ENCODE results near the gene TMED8. TPM values are rescaled to one million over a fixed set of nuclear protein-coding genes. Genes with fewer than 3 reads are reported as not detected.

TMED8 gene
- total and polyA plus RNA-seq, 4 donors, result 16.8 to 28.5 (median 20.9) TPM

GRCh38 chr14:77407158-77407557 lies 30.3 kb upstream of the TMED8 start:
- Histone ChIP-seq H3K36me3 (ENCODE audit: control insufficient read depth, insufficient read depth, low read length) (no peaks in the 10 kb centered on the region), H3K9me3 (ENCODE audit: control insufficient read depth, insufficient read depth, low read length) (no peaks in the 10 kb centered on the region), H3K27me3 (ENCODE audit: control insufficient read depth, insufficient read depth, low read length) (no peaks in the 10 kb centered on the region), H3K27ac (ENCODE audit: low read depth, low read length) (no peak overlapping the region), H3K4me3 (ENCODE audit: low read depth, low read length) (no peak overlapping the region), H3K4me1 (ENCODE audit: control insufficient read depth, insufficient read depth, low read length) (no peaks in the 10 kb centered on the region)
- 100% methylated on average over 1 of the region's 2 CpGs for WGBS (ENCODE audit: insufficient coverage)
- no peak for DNase-seq (ENCODE audit: low read depth in 4 of 6, low spot score in 6 of 6)

DNA sequence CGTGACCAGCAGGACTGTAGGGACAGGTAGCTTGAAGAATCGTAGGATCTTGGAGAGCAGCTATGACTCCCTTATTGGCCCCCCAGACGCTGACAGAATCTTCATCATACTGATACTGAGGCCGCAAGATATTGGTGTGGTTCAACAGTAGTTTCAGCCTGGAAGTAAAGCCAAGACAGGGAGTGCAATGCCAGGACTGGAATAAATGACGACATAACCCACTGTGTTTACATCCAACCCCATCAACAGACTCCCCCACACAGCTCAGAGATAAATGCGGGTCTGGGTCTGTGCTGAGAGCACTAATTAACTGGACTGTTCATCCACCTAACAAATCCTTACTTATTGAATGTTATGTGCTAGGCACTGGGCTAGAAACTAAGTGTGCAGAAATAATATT lies 29.8 kb upstream of the TMED8 start:
- no peak overlapping the region for H3K4me3 ChIP-seq (ENCODE audit: low read depth, low read length)
- no peaks in the 10 kb centered on the region for H3K4me1 ChIP-seq (ENCODE audit: control insufficient read depth, insufficient read depth, low read length)
- no peaks in the 10 kb centered on the region for H3K36me3 ChIP-seq (ENCODE audit: control insufficient read depth, insufficient read depth, low read length)
- no peaks in the 10 kb centered on the region for H3K9me3 ChIP-seq (ENCODE audit: control insufficient read depth, insufficient read depth, low read length)
- H3K27me3 ChIP-seq (ENCODE audit: control insufficient read depth, insufficient read depth, low read length), result no peaks in the 10 kb centered on the region
- 86% methylated on average over 2 of the region's 6 CpGs for WGBS (ENCODE audit: insufficient coverage)
- DNase-seq (ENCODE audit: low read depth in 4 of 6, low spot score in 6 of 6), result no peak
- H3K27ac ChIP-seq (ENCODE audit: low read depth, low read length), result no peak overlapping the region

- Histone ChIP-seq H3K27me3 (ENCODE audit: control insufficient read depth, insufficient read depth, low read length) (no peaks in the 10 kb centered on the region), H3K27ac (ENCODE audit: low read depth, low read length) (no peak overlapping the region), H3K36me3 (ENCODE audit: control insufficient read depth, insufficient read depth, low read length) (no peaks in the 10 kb centered on the region), H3K4me3 (ENCODE audit: low read depth, low read length) (no peak overlapping the region), H3K9me3 (ENCODE audit: control insufficient read depth, insufficient read depth, low read length) (no peaks in the 10 kb centered on the region), H3K4me1 (ENCODE audit: control insufficient read depth, insufficient read depth, low read length) (no peaks in the 10 kb centered on the region)
- DNase-seq (ENCODE audit: low read depth in 4 of 6, low spot score in 6 of 6), result no peak
- 88% methylated on average over 1 of the region's 3 CpGs for WGBS (ENCODE audit: insufficient coverage)
Observed at GRCh38 chr14:77406086-77406485, 29.2 kb upstream of the TMED8 start.

GRCh38 chr14:77403768-77404167 lies 26.9 kb upstream of the TMED8 start:
- no peak overlapping the region for H3K4me3 ChIP-seq (ENCODE audit: low read depth, low read length)
- H3K27ac ChIP-seq (ENCODE audit: low read depth, low read length), result no peak overlapping the region
- no peaks in the 10 kb centered on the region for H3K4me1 ChIP-seq (ENCODE audit: control insufficient read depth, insufficient read depth, low read length)
- no CpG with 5 or more reads among the region's 3 CpGs for WGBS (ENCODE audit: insufficient coverage)
- DNase-seq (ENCODE audit: low read depth in 4 of 6, low spot score in 6 of 6), result no peak
- no peaks in the 10 kb centered on the region for H3K9me3 ChIP-seq (ENCODE audit: control insufficient read depth, insufficient read depth, low read length)
- no peaks in the 10 kb centered on the region for H3K27me3 ChIP-seq (ENCODE audit: control insufficient read depth, insufficient read depth, low read length)
- no peaks in the 10 kb centered on the region for H3K36me3 ChIP-seq (ENCODE audit: control insufficient read depth, insufficient read depth, low read length)

DNA sequence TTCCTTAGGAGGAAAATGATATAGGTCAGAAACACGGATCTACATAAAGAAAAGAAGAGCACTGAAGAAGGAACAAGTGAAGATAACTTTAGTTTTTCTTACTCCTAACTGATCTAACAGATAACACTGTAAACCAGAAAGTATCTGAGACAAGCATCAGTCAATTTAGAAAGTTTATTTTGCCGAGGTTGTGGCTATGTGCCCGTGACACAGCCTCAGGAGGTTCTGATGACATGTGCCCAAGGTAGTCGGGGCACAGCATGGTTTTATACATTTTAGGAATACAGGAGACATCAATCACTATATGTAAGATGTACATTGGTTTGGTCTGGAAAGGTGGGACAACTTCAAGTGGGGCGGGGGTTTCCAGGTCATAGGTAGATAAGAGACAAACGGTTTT lies 23.3 kb upstream of the TMED8 start:
- WGBS (ENCODE audit: insufficient coverage), result no CpG with 5 or more reads among the region's 6 CpGs
- Histone ChIP-seq H3K27ac (ENCODE audit: low read depth, low read length) (no peak overlapping the region), H3K4me1 (ENCODE audit: control insufficient read depth, insufficient read depth, low read length) (no peaks in the 10 kb centered on the region), H3K27me3 (ENCODE audit: control insufficient read depth, insufficient read depth, low read length) (no peaks in the 10 kb centered on the region), H3K36me3 (ENCODE audit: control insufficient read depth, insufficient read depth, low read length) (no peaks in the 10 kb centered on the region), H3K9me3 (ENCODE audit: control insufficient read depth, insufficient read depth, low read length) (no peaks in the 10 kb centered on the region), H3K4me3 (ENCODE audit: low read depth, low read length) (no peak overlapping the region)
- DNase-seq (ENCODE audit: low read depth in 4 of 6, low spot score in 6 of 6), result no peak

- Histone ChIP-seq H3K4me3 (ENCODE audit: low read depth, low read length) (no peak overlapping the region), H3K4me1 (ENCODE audit: control insufficient read depth, insufficient read depth, low read length) (no peaks in the 10 kb centered on the region), H3K27ac (ENCODE audit: low read depth, low read length) (no peak overlapping the region), H3K9me3 (ENCODE audit: control insufficient read depth, insufficient read depth, low read length) (no peaks in the 10 kb centered on the region), H3K36me3 (ENCODE audit: control insufficient read depth, insufficient read depth, low read length) (no peaks in the 10 kb centered on the region), H3K27me3 (ENCODE audit: control insufficient read depth, insufficient read depth, low read length) (no peaks in the 10 kb centered on the region)
- DNase-seq (ENCODE audit: low read depth in 4 of 6, low spot score in 6 of 6), result no peak
- WGBS (ENCODE audit: insufficient coverage), result 91% methylated on average over 4 of the region's 4 CpGs
Observed at GRCh38 chr14:77390188-77390587, 13.3 kb upstream of the TMED8 start.

DNA sequence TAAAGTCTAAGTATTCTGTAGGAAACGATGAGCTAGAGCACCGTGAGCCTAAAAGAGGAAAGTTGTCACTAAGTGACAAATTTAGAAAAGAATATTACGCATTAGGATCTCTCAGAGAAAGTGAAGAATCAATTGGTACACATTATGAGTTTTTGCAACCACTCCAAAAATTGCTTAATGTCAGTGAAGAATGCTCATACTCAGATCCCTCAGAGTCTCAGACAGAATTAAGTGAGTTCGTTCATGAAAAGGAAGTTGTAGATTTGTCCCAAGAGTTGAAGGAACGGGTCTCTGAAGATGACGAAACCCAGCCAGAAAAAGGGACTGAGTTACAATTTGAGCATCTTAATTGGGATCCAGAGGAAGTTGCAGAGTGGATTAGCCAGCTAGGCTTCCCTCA lies 1.8 kb upstream of the TMED8 start:
- Histone ChIP-seq H3K4me3 (ENCODE audit: low read depth, low read length) (no peak overlapping the region), H3K4me1 (ENCODE audit: control insufficient read depth, insufficient read depth, low read length) (peaks cover 9% of the 10 kb centered on the region), H3K9me3 (ENCODE audit: control insufficient read depth, insufficient read depth, low read length) (no peaks in the 10 kb centered on the region), H3K27ac (ENCODE audit: low read depth, low read length) (no peak overlapping the region), H3K27me3 (ENCODE audit: control insufficient read depth, insufficient read depth, low read length) (no peaks in the 10 kb centered on the region), H3K36me3 (ENCODE audit: control insufficient read depth, insufficient read depth, low read length) (no peaks in the 10 kb centered on the region)
- 100% methylated on average over 4 of the region's 6 CpGs for WGBS (ENCODE audit: insufficient coverage)
- DNase-seq (ENCODE audit: low read depth in 4 of 6, low spot score in 6 of 6), result no peak

DNA sequence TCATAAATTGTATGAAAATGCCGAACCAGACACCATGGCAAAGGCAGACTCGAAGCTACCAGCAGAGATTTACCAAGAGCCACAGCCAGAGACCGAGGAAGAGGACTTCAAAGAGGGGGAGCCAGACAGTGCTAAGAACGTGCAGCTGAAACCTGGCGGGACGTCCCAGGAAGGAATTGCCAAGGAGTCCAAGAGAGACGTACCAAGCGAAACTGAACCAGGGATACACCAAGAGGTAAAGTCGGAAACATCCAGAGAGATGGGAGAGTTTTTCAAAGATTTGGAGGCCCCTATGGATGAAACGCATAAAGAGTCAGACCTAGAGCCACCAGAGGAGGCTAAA lies 579 bp upstream of the TMED8 start:
- Histone ChIP-seq H3K36me3 (ENCODE audit: control insufficient read depth, insufficient read depth, low read length) (no peaks in the 10 kb centered on the region), H3K4me1 (ENCODE audit: control insufficient read depth, insufficient read depth, low read length) (peaks cover 9% of the 10 kb centered on the region), H3K27me3 (ENCODE audit: control insufficient read depth, insufficient read depth, low read length) (no peaks in the 10 kb centered on the region), H3K4me3 (ENCODE audit: low read depth, low read length) (peak overlapping the region; percentile 97), H3K9me3 (ENCODE audit: control insufficient read depth, insufficient read depth, low read length) (no peaks in the 10 kb centered on the region), H3K27ac (ENCODE audit: low read depth, low read length) (no peak overlapping the region)
- WGBS (ENCODE audit: insufficient coverage), result 13% methylated on average over 10 of the region's 10 CpGs
- DNase-seq (ENCODE audit: low read depth in 4 of 6, low spot score in 6 of 6), result peak in 1 of 6 donors; percentile 17

DNA sequence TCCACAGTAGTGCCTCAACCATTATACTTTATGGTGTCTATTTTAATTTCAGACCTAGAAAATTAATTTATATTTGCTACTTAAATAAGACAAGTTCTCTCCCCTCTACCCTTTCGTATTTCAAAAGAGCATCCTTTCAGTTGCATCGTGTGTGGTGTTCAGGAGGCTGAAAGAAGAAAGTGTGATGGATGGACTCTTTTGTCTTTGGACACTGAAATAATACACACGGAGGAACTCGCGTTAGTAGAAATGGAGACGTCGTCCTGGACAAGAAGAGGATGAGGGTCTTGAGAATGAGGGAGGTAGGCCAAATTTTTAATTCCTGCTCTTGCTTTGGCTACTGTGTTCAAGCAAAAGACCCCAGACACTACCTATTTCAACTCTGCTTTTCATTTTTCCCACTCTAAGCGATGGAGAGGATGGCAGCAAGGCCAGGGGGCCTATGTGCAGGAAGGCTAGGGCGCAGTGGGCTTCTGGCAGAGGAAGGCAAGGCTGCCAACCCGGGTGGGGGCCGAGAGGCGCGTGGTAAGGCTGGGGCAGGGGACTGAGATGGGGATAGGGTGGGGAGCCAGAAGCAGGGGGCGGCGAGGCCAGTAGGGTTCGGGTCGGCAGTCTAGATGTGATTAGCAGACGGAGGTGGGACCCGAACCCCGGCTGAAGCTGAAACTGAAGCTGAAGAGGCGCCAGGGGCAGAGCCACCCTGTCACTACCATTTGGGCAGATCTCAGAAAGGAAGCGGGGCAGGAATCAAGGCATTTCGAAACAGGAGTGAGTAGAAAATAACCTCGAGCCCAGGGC lies 722 bp downstream of the TMED8 start:
- peak in 4 of 6 donors; percentile 7 to 72 (median 41) for DNase-seq (ENCODE audit: low read depth in 4 of 6, low spot score in 6 of 6)
- no peaks in the 10 kb centered on the region for H3K9me3 ChIP-seq (ENCODE audit: control insufficient read depth, insufficient read depth, low read length)
- peak overlapping the region; percentile 97 for H3K4me3 ChIP-seq (ENCODE audit: low read depth, low read length)
- H3K27me3 ChIP-seq (ENCODE audit: control insufficient read depth, insufficient read depth, low read length), result no peaks in the 10 kb centered on the region
- H3K4me1 ChIP-seq (ENCODE audit: control insufficient read depth, insufficient read depth, low read length), result peaks cover 9% of the 10 kb centered on the region
- 2% methylated on average over 18 of the region's 24 CpGs for WGBS (ENCODE audit: insufficient coverage)
- H3K36me3 ChIP-seq (ENCODE audit: control insufficient read depth, insufficient read depth, low read length), result no peaks in the 10 kb centered on the region
- H3K27ac ChIP-seq (ENCODE audit: low read depth, low read length), result peak overlapping the region; percentile 93

DNA sequence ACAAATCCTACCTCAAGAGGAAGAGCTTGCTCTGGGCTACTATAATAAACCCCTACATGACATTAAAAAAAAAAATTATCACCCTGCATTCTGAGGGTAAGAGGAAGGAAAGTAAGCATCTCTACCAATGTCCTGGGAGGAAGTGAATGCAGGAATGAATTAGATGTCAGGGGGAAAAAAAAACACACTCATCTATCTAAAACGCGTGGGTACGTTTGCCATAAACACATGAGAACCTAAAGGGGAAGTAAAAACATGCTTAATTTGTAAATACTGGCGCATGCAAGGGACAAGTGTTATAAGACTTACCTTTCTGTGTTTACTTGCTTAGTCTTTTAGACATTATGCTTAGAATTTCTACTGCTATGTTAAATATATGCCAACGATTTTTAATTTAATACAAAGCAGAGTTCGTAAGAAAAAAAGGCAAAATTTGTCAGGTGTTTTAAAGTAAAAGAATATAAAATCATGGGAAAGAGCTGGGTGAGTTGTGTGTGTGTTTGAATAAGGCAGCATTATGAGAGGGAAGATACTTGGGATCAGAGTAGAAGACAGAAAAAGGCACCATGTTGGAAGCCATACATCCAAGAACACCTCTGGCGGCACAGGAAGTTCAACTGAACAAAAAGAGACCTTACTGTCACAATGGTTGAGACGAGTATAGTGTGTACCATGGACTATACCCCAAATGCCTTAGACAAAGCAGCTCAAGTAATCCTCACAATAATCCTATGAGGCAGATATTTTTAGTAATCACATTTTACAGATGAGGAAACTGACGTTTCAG lies 1.5 kb downstream of the TMED8 start:
- Histone ChIP-seq H3K4me3 (ENCODE audit: low read depth, low read length) (peak overlapping the region; percentile 97), H3K27me3 (ENCODE audit: control insufficient read depth, insufficient read depth, low read length) (no peaks in the 10 kb centered on the region), H3K27ac (ENCODE audit: low read depth, low read length) (no peak overlapping the region), H3K9me3 (ENCODE audit: control insufficient read depth, insufficient read depth, low read length) (no peaks in the 10 kb centered on the region), H3K4me1 (ENCODE audit: control insufficient read depth, insufficient read depth, low read length) (peaks cover 9% of the 10 kb centered on the region), H3K36me3 (ENCODE audit: control insufficient read depth, insufficient read depth, low read length) (no peaks in the 10 kb centered on the region)
- DNase-seq (ENCODE audit: low read depth in 4 of 6, low spot score in 6 of 6), result peak in 2 of 6 donors; percentile 5 to 54
- no CpG with 5 or more reads among the region's 9 CpGs for WGBS (ENCODE audit: insufficient coverage)

Measured in spinal cord (tissue), 10 donors.